Measurements from ENCODE around the gene ADAMTSL4.

DNA sequence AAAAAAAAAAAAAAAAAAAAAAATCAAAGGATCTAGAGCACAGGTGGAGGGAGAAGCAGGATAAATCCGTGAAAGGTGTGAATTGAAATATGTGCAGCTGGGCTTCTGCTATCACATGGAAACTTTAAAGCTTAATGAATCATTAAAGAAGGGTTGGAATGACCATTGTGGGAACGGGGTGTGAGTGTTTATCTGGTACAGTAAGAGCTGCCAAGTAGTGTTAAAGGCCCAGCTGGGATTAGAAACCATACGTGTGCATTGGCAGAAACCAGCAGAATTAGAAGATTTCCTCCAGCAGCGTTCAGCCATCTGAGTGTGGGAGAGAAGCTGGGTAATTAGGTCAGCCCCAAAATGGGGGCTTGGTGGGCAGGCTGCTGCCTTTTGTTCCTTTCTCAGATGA, 20.2 kb upstream of the ADAMTSL4 start:
- TF ChIP-seq, protein P1, sequence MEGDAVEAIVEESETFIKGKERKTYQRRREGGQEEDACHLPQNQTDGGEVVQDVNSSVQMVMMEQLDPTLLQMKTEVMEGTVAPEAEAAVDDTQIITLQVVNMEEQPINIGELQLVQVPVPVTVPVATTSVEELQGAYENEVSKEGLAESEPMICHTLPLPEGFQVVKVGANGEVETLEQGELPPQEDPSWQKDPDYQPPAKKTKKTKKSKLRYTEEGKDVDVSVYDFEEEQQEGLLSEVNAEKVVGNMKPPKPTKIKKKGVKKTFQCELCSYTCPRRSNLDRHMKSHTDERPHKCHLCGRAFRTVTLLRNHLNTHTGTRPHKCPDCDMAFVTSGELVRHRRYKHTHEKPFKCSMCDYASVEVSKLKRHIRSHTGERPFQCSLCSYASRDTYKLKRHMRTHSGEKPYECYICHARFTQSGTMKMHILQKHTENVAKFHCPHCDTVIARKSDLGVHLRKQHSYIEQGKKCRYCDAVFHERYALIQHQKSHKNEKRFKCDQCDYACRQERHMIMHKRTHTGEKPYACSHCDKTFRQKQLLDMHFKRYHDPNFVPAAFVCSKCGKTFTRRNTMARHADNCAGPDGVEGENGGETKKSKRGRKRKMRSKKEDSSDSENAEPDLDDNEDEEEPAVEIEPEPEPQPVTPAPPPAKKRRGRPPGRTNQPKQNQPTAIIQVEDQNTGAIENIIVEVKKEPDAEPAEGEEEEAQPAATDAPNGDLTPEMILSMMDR (IDR thresholded peaks at IDR 0.05): no peak
- no peak for TF ChIP-seq ZFX (IDR thresholded peaks at IDR 0.05; ENCODE audit: borderline replicate concordance)

All from 22Rv1 (cell line).